GM12873 (cell line): ENCODE results near the gene IPO4.

Experiments
- CTCF ChIP-seq: IDR thresholded peaks from 2 replicates; pipeline ENCODE4 v1.5.1; 2012; ENCODE audit warnings: low read depth, mild to moderate bottlenecking, moderate library complexity, low read length, control low read depth; ENCODE audit not compliant: insufficient read depth; ENCODE audit errors: missing control alignments

Gene IPO4

DNA sequence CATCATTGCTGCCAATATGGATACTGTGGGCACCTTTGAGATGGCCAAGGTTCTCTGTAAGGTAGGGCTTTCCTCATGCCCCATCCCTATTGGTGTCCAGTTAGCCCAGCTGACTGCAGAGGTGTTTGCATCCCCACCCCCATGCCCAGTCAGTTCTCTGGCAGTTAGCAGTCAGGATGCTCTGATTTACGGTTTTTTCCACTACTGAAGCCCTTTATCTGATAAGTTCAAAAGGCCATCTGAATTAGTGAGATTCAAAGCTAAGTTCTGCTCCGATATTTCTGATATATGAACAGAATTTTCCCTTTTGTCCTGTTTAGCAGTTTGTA is 44.9 kb upstream of the IPO4 start:
- no peak for TF ChIP-seq CTCF

DNA sequence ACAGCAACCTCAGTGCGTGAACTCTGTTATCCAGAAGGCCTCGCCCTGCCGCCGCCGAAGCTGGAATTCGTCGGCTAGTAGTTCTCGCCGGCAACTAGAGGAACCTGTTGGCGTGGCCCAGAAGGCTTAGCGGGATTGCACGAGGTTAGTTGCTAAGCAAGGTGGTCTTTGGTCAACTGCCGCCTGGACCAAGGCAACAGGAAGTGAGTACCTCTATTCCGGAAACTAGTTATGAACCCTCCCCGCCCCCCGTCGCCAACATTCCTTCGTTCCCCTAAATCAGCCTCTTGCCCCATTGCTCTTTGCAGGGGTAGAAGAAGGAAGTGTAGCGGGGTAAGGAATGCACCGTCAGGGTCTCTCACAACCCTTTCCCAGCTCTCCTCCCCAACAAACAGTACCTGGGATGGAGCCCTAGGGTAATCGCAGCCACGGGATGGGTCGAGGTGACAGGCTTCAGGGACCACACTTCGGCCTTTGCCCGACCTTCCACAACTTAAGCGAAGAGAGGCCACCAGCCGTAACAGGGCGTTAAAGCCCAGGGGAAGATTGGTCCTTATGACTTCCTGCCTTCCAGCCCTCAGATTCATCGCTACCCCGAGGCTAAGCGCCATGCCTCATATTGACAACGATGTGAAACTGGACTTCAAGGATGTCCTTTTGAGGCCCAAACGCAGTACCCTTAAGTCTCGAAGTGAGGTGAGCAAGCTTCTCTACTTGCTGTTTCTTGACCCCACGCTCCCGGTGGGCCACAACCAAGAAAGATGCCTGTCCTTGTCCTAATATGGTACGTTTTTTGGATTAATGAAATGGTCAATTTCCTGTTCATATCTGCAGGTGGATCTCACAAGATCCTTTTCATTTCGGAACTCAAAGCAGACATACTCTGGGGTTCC is 44.3 kb upstream of the IPO4 start, which contains the start of gene GMPR2:
Gene GMPR2 (plus strand): TSS at position 285 of the 893 bp plus-strand sequence. CDS start 325 bp downstream, at position 610.
- no peak for TF ChIP-seq CTCF

DNA sequence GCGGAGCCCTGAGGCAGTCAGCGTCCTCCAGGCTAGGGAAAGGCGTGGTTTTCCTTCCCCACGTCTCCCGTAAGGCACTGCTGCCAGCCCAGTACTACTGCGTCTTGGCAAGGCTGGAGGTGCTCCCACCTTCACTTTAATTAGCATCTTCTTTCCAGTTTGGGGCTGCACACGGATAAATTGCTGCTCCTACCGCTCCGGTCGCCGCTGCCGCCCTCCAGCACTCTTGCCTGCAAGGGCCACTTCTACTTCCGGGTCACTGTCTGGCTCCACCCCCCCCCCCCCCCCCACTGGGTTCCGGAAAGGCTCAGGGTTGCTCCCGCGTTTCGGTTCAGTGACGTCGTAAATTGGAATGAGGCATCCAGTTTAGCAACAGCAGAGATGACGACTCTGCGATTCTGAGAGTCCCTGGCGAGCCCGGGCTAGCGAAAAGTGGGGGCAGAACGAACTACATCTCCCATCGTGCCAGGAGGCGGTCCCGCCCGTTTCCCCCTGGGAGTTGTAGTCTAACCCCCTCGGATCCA is 43.6 kb upstream of the IPO4 start, which contains the start of gene NEDD8:
Gene NEDD8 (minus strand): TSS at position 247 of the 524 bp plus-strand sequence. CDS start 100 bp downstream, at position 147.
- TF ChIP-seq CTCF: no peak

DNA sequence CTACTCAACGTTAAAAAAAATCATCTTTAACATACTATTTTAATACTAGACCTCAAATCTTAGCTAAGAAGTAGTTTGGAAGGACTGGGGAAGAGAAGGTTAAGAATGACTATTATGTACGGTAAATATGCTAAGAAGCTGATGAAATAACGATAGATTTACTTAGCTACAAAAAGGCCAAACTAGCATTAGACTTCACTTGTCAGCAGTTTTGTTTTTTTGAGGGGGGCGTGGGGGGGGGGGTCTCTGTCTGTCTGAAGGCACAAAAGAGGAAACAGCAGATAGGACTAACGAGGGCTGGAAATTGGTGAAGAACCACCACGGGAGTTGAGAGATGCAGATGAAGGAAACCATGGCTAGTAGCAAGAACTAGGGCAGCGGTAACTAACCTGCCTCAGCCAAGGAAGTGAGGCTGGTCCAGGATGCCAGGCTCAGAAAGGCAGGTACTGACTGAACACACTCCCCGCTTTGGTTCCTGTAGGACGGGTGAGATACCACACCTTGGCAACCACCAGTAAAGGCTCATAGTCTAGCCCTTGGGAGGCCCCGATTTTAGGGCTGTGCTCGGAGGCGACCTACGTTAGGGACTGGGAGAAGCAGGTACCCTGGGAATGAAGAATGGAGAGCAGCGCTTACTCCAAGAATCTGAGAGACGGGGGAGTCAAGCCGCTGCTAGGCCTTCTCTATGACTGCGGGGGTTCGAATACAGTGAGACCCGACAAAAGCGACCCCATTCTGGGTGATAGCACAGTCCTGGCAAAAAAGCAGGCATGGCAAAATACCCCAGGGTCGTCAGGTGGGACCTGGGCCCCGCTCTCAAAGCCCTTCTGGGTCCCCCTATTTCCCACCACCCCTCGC is 42.9 kb upstream of the IPO4 start:
- TF ChIP-seq CTCF: no peak

DNA sequence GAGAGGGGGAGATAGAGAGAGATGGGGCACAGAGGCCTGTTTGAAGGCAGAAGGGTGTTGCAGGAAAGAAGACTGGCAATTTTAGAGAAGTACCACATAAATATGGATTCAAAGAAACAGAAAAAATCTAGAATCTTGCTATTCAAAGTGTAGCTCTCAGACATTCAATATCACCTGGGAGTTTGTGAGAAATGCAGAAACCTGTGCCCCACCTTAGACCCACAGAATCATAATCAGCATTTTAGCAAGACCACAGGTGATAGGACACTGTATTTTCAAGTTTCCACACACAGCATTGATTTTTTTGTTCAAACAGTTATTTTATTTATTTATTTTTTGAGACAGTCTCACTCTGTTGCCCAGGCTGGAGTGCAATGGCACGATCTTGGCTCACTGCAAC is 40.3 kb upstream of the IPO4 start:
- no peak for TF ChIP-seq CTCF

- no peak for TF ChIP-seq CTCF
Measured at GRCh38 chr14:24226473-24226872, 37.9 kb upstream of the IPO4 start.

DNA sequence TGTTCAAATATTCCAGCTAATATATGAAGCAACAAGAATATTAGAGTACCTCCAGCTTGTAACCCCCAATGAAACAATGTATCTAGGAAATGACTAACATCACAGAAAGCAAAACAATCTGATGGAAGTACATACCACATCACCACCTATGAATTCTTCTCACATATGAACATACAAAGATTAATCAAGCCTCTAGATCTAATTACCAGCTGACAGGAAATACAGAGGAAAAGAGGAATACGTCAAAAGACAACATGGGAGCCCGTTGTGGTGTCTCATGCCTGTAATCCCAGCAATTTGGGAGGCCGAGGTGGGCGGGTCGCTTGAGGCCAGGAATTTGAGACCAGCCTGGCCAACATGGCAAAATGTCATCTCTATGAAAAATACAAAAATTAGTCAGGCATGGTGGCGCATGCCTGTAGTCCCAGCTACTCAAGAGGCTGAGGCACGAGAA is 36.0 kb upstream of the IPO4 start:
- no peak for TF ChIP-seq CTCF
